GM12878 (cell line): ENCODE measurements around the gene PCDHGA1. TPM values are rescaled to one million over a fixed set of nuclear protein-coding genes. Genes with fewer than 3 reads are reported as not detected.

ENCODE experiments used
- CREB1 ChIP-seq: IDR thresholded peaks from 2 replicates; pipeline ENCODE4 v1.6.1; 2012; ENCODE audit warnings: low read depth, mild to moderate bottlenecking, inconsistent platforms
- HDGF ChIP-seq: fragments of 450-650 bp; IDR thresholded peaks from 2 replicates; pipeline ENCODE4 v1.6.1; 2016; ENCODE audit warnings: antibody characterized with exemption
- LARP7 ChIP-seq: fragments of 450-650 bp; IDR thresholded peaks from 2 replicates; pipeline ENCODE4 v1.6.1; 2017; ENCODE audit warnings: mild to moderate bottlenecking
- MAX ChIP-seq: IDR thresholded peaks from 2 replicates; pipeline ENCODE4 v1.6.1; 2012; ENCODE audit warnings: low read depth, low read length, improper control_type of control experiment
- NR2C2 ChIP-seq: IDR thresholded peaks from 2 replicates; pipeline ENCODE4 v1.6.1; 2011; ENCODE audit warnings: borderline replicate concordance, low read depth; ENCODE audit not compliant: control insufficient read depth, insufficient read length
- PKNOX1 ChIP-seq: fragments of 450-650 bp; IDR thresholded peaks from 2 replicates; pipeline ENCODE4 v1.6.1; 2016; ENCODE audit warnings: mild to moderate bottlenecking
- PML ChIP-seq: IDR thresholded peaks from 2 replicates; pipeline ENCODE4 v1.6.1; 2012; ENCODE audit warnings: low read length, inconsistent platforms
- PRDM15 ChIP-seq: fragments of 450-650 bp; formaldehyde crosslinking; IDR thresholded peaks from 2 replicates; pipeline ENCODE4 v1.4.0; 2020; ENCODE audit warnings: mild to moderate bottlenecking, moderate library complexity
- polyA plus RNA-seq, 11 experiments: library from polyadenylated mRNA; depleted of rRNA in 4 of 11; unstranded in 6 of 11; stranded (reverse) in 5 of 11; fragments of >200 nt; fragmentation: Nextera tagmentation in 4 of 11; fragmentation: Illumina TruSeq in 1 of 11; extraction: Ambion mirVana in 4 of 11; extraction: Trizol in 1 of 11; gene quantifications; 1 replicate in 1 of 11; 2 replicates in 10 of 11; pipeline versions ENCODE4 v1.2.1 to v1.2.3, GENCODE V29; 2011 to 2016; ENCODE audit warnings: inconsistent platforms in 2 of 11, missing spikeins in 2 of 11, low read depth in 1 of 11
- total RNA-seq, 4 experiments: library from RNA; depleted of rRNA in 3 of 4; stranded (reverse); fragments of >200 nt in 3 of 4; fragmentation: Illumina TruSeq in 1 of 4; extraction: Trizol in 1 of 4; gene quantifications; 2 replicates each; pipeline versions ENCODE4 v1.2.1 to v1.2.3, GENCODE V29; 2013 to 2021

PCDHGA1 gene
- total and polyA plus RNA-seq, 10 of the 15 experiments (the other 5 are each of a cell fraction or from before 2014, with no cell fraction given), result 0.02 to 0.51 (median 0.19) TPM; not detected in 3

- TF ChIP-seq NR2C2 (no peak), PRDM15 (no peak), CREB1 (no peak), LARP7 (no peak), PKNOX1 (no peak), PML (no peak), HDGF (no peak), MAX (no peak)
These were observed 158.6 kb downstream of the PCDHGA1 start, which contains the start of gene PCDHGC5 (continued) for GRCh38 chr5:141488591-141489561.
